Right atrium auricular region (tissue), 2 donors: ENCODE data around the gene HSD17B13. TPM values are rescaled to one million over a fixed set of nuclear protein-coding genes. Genes with fewer than 3 reads are reported as not detected.
"Not testable (repeated sequence)": the region's sequence is repeated elsewhere in the genome, so short reads cannot be mapped to it uniquely, and the experiment has no call there.

Experiments
- DNase-seq: peaks from one replicate; pipeline ENCODE4 v3.0.0-alpha.2; 2019; ENCODE audit warnings: low spot score
- H3K27ac ChIP-seq, 2 donors: fragments of 200-600 bp; sonication (generic); 1 replicate in 1 of 2; 2 replicates in 1 of 2; pipeline ENCODE4 v1.5.1; 2016 to 2019
- H3K27me3 ChIP-seq, 2 donors: fragments of 200-600 bp; sonication (generic); one replicate each; pipeline versions ENCODE4 v1.5.1 to v1.6.0; 2017 to 2019
- H3K36me3 ChIP-seq: fragments of 200-600 bp; sonication (generic); one replicate; pipeline ENCODE4 v1.5.1; 2016
- H3K4me1 ChIP-seq, 2 donors: fragments of 200-600 bp; sonication (generic); one replicate each; pipeline versions ENCODE4 v1.5.1 to v1.6.0; 2017 to 2019
- H3K4me3 ChIP-seq, 2 donors: fragments of 200-600 bp; sonication (generic); 1 replicate in 1 of 2; 2 replicates in 1 of 2; pipeline ENCODE4 v1.5.1; 2017 to 2019; ENCODE audit warnings: mild to moderate bottlenecking in 1 of 2, moderate library complexity in 1 of 2
- H3K9me3 ChIP-seq, 2 donors: fragments of 200-600 bp; sonication (generic); one replicate each; pipeline ENCODE4 v1.5.1; 2019
- CTCF ChIP-seq, 2 donors: fragments of 200-600 bp; sonication (generic); IDR thresholded peaks; one replicate each; pipeline ENCODE4 v1.5.1; 2019; ENCODE audit warnings: antibody characterized with exemption in 2 of 2
- total RNA-seq, 2 donors: library from RNA; depleted of rRNA; stranded (reverse); fragments of >200 nt; gene quantifications; one replicate each; pipeline ENCODE4 v1.1.0, GENCODE V29; 2016

HSD17B13 gene
- total RNA-seq, 2 donors from 2014 or later = not detected

- Histone ChIP-seq H3K36me3 (peaks cover 19% of the 10 kb centered on the region), H3K27ac (no peak overlapping the region), H3K27me3 (no peaks in the 10 kb centered on the region), H3K4me3 (no peak overlapping the region), H3K9me3 (peaks cover 0 to 24% of the 10 kb centered on the region in 2 donors), H3K4me1 (no peaks in the 10 kb centered on the region)
- TF ChIP-seq CTCF (IDR thresholded peaks at IDR 0.05) = no peak
- no peak for DNase-seq
Observed at GRCh38 chr4:87330761-87331160, 8.1 kb upstream of the HSD17B13 start.

GRCh38 chr4:87327136-87327535 is 4.5 kb upstream of the HSD17B13 start:
- no peaks in the 10 kb centered on the region for H3K9me3 ChIP-seq
- TF ChIP-seq CTCF (IDR thresholded peaks at IDR 0.05) = no peak
- no peak overlapping the region for H3K27ac ChIP-seq
- no peaks in the 10 kb centered on the region for H3K36me3 ChIP-seq
- H3K27me3 ChIP-seq = no peaks in the 10 kb centered on the region
- DNase-seq = no peak
- H3K4me1 ChIP-seq = no peaks in the 10 kb centered on the region
- H3K4me3 ChIP-seq = no peak overlapping the region

- no peak for TF ChIP-seq CTCF (IDR thresholded peaks at IDR 0.05)
- Histone ChIP-seq H3K36me3 (no peaks in the 10 kb centered on the region), H3K4me1 (no peaks in the 10 kb centered on the region), H3K4me3 (no peak overlapping the region), H3K27me3 (no peaks in the 10 kb centered on the region), H3K27ac (no peak overlapping the region), H3K9me3 (no peaks in the 10 kb centered on the region)
- no peak for DNase-seq
Observed at GRCh38 chr4:87326460-87326859, 3.8 kb upstream of the HSD17B13 start.

GRCh38 chr4:87321888-87322287 is 794 bp downstream of the HSD17B13 start:
- DNase-seq = no peak
- no peak for TF ChIP-seq CTCF (IDR thresholded peaks at IDR 0.05)

GRCh38 chr4:87317527-87317926 is 5.2 kb downstream of the HSD17B13 start:
- no peak overlapping the region for H3K27ac ChIP-seq
- H3K36me3 ChIP-seq = no peaks in the 10 kb centered on the region
- H3K27me3 ChIP-seq = no peaks in the 10 kb centered on the region
- H3K9me3 ChIP-seq = no peaks in the 10 kb centered on the region
- no peak for TF ChIP-seq CTCF (IDR thresholded peaks at IDR 0.05)
- no peak overlapping the region for H3K4me3 ChIP-seq
- DNase-seq = no peak
- H3K4me1 ChIP-seq = peaks cover 0 to 9% of the 10 kb centered on the region in 2 donors

More at GRCh38 chr4:87321888-87322287, 794 bp downstream of the HSD17B13 start:
- H3K36me3 ChIP-seq = no peaks in the 10 kb centered on the region
- H3K4me1 ChIP-seq = no peaks in the 10 kb centered on the region
- no peak overlapping the region for H3K27ac ChIP-seq
- H3K9me3 ChIP-seq = no peaks in the 10 kb centered on the region
- H3K27me3 ChIP-seq = no peaks in the 10 kb centered on the region
- H3K4me3 ChIP-seq = no peak overlapping the region

- no peaks in the 10 kb centered on the region for H3K9me3 ChIP-seq
- TF ChIP-seq CTCF (IDR thresholded peaks at IDR 0.05) = no peak
- no peaks in the 10 kb centered on the region for H3K27me3 ChIP-seq
- H3K27ac ChIP-seq = no peak overlapping the region
- no peaks in the 10 kb centered on the region for H3K36me3 ChIP-seq
- no peak overlapping the region for H3K4me3 ChIP-seq
- H3K4me1 ChIP-seq = peaks cover 0 to 9% of the 10 kb centered on the region in 2 donors
- no peak for DNase-seq
Observed at GRCh38 chr4:87316961-87317360, 5.7 kb downstream of the HSD17B13 start.

- H3K9me3 ChIP-seq, H3K36me3 ChIP-seq, H3K4me3 ChIP-seq, DNase-seq, H3K27me3 ChIP-seq, H3K4me1 ChIP-seq: not testable (repeated sequence)
- peak overlapping the region in 1 of 2 donors; percentile 21 for H3K27ac ChIP-seq
Observed at GRCh38 chr4:87315000-87315399, 7.7 kb downstream of the HSD17B13 start.
